GM21576 (cell line): ENCODE data around the gene MZT1.
"Not testable (repeated sequence)": the region's sequence is repeated elsewhere in the genome, so short reads cannot be mapped to it uniquely, and the experiment has no call there.

Experiments
- ATAC-seq: cut with Tn5 transposase; IDR thresholded peaks from one replicate; pipeline ENCODE4 v1.9.1; 2021; ENCODE audit warnings: mild to moderate bottlenecking, moderate library complexity; ENCODE audit not compliant: unreplicated experiment

The MZT1 gene

DNA sequence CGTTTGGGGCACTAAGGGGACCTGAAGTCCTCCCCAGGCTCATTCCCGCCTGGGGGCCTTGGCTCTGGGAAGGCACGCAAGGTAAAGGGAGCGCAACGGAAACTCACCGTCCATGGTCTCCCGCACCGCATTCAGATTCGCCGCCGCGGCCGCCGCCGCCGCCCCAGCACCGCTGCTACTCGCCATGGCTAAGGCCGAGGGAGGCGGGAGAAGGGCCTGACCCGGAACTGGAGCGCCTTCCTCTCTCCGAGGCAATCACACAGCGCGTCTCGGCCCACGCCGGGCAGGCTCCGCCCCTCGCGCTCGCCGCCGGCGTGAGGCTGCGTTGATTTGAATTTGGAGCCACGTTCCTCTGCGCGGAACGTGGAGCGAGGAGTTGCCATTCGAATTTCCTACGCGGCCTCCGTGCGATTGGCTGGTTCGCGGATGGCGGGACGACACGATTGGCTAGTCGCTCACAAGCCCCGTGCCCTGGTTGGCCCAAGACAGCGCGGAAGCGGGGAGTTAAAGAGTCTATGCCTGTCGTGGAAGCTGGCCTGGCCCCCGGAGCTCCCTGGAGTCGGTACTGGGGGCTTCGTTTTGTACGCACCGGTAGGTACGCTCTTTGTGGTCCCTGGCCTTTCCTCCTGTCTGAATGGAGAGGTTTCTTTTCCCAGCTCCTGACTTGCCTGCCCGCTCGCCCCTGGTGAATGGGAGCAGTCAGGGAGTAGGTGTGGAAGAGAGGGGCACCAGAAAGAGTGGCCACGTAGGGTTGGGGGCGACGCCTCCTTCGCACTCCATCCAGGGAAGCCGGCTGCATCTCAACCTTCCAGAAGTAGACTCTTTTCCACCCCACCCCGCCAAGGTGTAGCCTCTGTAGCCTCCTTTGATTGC lies at the start of gene MZT1, which contains the start of gene BORA:
Gene MZT1, minus strand, starts transcription at position 213 of the 873 bp plus-strand sequence. Its CDS starts 27 bp downstream, at position 186.
Gene BORA, plus strand, starts transcription at position 507 of the 873 bp plus-strand sequence. CDS start 1,018 bp downstream, outside the sequence.
- peak; percentile 91 for ATAC-seq

DNA sequence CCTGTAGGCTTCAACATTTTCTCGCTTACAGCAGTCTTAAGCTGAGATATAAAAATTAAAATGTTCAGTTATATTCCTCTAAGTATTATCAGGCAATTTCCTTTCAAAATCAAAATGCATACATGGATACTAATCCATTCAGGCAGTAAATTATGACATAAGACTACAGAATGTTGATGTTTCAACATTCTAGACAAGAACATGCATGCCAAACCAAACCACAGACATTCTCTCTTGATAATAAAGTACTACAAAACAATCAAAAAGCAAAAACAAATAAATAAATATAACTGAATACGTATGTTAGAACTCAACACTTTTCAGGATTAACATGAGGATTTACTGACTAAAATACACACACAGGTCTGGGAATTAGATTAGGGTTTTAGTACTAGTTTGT lies 46.6 kb upstream of the MZT1 start:
- ATAC-seq, result no peak

DNA sequence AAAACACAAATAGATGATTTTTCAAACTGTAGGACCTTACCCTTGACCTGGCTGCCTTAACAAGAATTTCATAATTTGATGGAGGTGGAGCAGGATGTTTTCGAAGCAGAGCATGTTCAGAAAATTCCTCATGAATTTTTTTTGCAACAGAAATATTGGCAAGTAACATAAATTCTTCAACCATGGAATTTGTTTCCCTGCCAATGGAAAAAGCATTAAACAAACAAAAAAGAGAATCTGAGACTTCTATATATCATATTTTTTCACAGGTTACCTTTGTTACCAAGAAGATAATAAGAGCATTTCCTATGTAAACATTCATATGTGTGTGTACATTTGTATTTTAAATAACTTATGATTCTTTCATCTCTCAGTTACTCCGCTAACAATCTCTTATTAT lies 36.0 kb upstream of the MZT1 start:
- ATAC-seq, result no peak

- no peak for ATAC-seq
Measured at GRCh38 chr13:72760189-72760588, 32.8 kb upstream of the MZT1 start.

DNA sequence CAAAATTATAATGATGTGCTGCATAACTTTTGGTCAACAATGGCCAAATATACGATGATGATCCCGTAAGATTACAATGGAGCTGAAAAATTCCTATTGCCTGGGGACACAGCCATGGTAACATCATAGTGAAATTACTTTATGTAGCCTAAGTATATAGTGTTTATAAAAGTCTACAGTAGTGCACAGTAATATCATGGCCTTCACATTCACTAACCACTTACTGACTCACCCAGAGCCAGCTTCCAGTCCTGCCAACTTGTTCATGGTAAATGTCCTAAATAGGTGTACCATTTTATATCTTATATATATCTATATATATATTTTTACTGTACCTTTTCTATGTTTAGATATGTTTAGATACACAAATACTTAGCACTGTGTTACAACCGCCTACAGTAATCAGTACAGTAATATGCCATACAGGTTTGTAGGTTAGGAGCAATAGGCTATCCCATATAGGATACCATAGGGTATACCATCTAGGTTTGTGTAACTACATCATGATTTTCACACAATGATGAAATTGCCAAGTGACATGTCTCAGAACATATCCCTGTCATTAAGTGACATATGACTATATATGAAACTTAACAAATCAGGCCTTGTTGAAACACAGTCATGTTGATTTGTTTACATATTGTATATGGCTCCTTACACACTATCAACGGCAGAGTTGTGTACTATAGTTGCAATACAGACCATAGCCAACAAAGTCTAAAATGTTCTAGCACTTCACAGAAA lies 30.5 kb upstream of the MZT1 start:
- ATAC-seq, result no peak

DNA sequence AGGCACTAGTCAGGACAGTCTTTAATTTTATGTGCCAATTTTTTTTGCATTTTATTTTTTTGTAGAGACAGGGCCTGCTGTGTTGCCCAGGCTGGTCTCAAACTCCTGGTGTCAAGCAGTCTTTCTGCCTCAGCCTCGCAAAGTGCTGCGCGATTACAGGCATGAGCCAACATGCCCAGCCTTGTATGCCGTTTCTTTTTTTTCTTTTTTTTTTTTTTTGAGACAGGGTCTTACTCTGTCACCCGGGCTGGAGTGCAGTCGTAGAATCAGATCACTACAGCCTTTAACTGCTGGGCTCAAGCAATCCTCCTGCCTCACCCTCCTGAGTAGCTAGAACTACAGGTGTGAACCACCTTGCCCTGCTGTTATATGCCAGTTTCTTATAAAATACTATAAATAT lies 26.7 kb upstream of the MZT1 start:
- ATAC-seq, result no peak

DNA sequence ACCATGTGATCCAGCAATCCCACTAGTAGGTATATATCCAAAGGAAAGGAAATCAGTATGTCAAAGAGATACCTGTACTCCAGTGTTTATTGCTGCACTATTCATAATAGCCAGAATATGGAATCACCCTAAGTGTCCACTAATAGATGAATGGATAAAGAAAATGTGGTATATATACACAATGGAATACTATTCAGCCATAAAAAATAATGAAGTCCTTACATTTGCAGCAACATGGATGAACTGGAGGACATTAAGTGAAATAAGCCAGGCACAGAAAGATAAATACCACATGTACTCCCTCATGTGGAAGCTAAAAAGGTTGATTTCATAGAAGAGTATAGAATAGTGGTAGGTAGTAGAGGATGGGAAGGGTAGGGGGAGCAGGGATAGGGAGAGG lies 23.8 kb upstream of the MZT1 start:
- no peak for ATAC-seq

DNA sequence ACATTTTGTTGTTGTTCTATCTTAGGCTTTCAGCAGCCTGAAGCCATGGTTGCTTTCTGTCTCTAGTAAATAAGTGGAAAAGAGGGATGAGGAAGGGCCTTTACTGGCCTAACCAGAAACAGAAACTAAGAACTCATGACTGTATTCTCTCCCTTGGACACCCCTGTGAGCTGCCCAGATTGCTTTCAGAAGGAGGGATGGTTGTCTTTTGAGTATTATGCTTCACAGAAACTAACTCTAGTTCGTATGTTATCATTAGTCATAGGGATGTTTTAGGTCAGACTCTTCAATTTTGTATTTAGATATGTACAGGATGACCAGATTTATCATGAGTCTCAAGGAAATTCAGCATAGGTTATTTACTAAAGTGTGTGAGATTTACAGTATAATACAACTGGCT lies 17.8 kb upstream of the MZT1 start:
- no peak for ATAC-seq

DNA sequence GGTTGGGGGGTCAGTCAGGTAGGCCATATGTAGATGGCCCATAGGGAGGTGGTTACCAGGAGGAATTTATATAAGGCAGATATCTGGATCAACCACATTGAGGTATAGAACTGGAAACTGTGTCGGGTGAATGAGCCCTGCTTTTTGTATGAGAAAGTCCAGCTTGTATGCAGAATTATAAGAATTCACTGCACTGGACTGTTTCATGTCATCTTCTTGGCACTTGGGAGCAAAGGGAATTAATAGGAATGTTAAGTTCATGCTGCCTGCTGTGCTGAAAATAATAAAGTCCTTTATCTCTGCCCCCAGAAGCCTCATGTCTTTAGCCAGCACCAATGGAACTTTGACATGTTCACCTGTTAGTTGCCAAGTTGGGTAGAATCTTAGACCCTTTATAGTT lies 12.6 kb upstream of the MZT1 start:
- ATAC-seq, result no peak

DNA sequence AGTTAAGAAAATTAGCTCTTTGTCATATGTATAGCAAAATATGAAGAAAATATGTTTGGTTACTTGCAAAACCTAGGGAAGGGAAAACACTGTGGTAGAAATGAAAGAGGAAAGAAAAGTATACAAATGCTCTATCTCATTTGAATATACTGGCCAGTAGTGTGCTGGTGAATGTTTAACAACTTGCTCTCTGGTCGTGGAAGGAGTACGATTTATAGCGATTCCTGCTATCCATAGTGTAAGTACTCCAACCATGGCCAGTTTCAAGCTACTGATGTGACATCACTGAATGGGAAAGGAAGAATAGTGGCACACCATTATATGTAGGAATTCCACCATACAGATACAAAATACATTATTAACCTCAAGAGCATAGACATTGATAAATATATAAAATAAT lies 9.6 kb upstream of the MZT1 start:
- no peak for ATAC-seq

DNA sequence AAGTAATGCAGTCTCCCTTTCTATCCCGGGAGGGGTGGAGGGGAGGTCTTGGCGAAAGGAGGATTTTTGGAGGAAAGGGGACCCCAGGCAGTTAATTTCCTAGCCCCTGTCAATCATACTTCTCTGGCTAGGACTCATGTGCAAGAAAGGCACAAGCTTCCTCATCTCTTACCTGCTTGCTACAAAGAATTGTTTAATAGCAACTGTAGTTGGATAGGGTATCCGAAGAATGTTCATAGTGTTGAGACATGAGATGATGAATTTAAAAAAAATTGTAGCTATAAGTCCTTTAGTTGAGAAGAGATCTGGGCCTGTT lies 819 bp upstream of the MZT1 start:
- no peak for ATAC-seq

- peak; percentile 25 for ATAC-seq
Measured at GRCh38 chr13:72726726-72727416, 558 bp downstream of the MZT1 start.

- not testable (repeated sequence) for ATAC-seq
Measured at GRCh38 chr13:72726185-72726584, 1.2 kb downstream of the MZT1 start.

DNA sequence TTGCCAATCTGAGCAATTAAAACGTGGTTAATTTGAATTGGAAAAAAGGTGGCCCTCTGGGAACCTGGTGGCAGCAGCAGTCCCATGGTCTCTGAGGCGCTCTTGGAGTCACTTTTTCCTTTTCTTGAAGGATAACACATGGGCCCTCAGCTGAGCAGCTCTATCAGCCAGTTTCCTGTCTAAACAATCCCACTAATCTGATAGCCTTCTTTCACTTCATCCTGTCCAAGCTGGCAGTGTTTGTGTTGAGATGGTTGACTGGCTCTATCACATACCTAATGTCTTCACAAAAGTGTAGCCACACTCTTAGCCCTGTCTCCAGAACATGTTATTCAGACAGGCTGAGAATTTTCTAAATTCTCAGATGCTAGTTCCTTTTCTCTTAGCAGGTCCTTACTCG lies 10.7 kb downstream of the MZT1 start:
- no peak for ATAC-seq

DNA sequence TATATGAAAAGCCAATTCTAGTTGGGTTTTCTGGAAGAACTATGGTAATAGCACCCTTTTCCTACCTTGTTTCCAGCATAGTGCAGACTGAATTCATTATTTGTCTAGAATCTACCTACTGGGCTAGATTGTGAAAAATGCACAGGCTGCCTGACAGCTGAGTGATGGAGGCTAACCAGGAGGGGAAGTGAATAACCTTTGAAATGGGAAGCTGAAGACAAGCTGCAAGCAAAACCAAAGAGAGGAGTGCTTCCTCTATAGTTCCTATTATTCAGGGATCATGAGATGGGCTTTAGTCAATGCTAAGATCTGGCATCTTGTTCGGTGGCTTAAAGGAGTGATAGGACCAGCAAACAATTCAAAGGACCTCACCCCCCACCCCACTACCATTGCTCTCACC lies 26.9 kb downstream of the MZT1 start:
- ATAC-seq, result no peak

DNA sequence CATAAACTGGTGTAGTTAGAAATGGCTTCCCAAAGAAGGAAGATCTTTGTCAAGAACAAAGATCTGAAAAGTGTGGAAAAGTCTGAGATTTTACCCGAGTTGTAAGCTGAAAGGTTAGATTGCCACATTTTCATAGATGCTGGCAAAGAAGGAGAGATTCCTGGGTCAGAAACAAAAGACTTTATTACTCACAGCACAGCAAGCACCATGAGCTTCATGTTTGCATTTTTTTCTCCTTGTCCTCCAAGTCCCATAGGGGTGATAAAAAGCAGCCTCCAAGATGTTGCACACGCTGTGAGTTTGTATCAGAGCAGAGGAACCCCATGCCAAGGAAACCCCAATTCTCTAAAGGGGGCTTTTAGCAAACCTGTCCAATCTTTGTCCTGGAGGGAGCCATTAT lies 29.3 kb downstream of the MZT1 start:
- no peak for ATAC-seq

DNA sequence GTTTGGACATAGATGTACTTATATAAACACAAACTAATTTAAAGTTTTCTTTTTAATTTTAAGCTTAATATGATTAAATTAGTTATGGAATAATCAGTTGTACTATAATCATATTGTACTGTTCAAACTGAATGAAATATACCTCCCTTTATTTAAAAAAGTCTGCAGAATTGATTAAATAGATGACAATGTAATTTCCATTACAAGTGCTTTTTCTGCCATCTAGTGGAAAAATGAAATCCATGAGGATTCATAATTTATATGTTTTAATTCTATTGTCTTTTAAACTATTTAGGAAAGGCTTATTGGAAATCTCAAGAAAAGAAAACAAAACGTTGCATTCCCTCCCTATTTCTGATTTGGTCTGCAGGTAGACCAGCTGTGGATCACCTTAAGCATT lies 30.9 kb downstream of the MZT1 start:
- no peak for ATAC-seq

GRCh38 chr13:72694314-72694713 lies 33.1 kb downstream of the MZT1 start:
- ATAC-seq, result no peak

GRCh38 chr13:72693832-72694231 lies 33.6 kb downstream of the MZT1 start:
- ATAC-seq, result no peak

- ATAC-seq, result no peak
Measured at GRCh38 chr13:72692884-72693514, 34.4 kb downstream of the MZT1 start.

DNA sequence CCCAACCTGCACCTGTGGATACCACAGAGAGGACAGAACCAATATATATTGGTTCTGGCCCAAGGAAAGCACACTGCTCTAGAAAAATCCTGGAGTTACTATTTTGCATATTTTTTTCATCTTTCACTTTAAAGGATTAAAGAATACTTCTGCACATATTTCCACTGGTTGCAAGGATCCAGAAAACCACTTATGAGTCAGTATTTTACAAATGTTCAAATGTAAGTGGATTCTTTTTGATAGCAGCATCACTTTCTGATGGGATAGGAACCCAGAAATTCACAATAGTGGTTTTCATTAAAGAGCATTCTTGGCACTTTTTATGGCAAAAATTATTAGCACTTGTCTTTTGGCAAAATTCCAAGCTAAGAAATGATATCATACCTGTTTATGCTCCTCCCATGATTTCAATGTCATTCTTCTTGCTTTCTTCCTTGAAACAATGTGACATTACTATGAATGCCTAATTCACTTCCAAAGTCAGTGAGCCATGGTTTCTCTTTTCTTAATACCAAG lies 38.2 kb downstream of the MZT1 start:
- ATAC-seq, result no peak
